MCF 10A (cell line): ENCODE measurements around the gene CCDC50. TPM values are rescaled to one million over a fixed set of nuclear protein-coding genes. Genes with fewer than 3 reads are reported as not detected.
A peak's percentile ranks its signal among the peaks of the same experiment; 100 is the strongest.

Source experiments
- BruUV-seq: library from RNA; stranded (reverse); fragments of 400-500 nt; replicated peaks from 2 replicates; lab custom pipeline; 2021; lab: Mats Ljungman, UMichigan
- CTCF ChIA-PET: fragments of 300-600 bp; sonication (Branson Sonifier 250); formaldehyde crosslinking; extraction: SDS; loops from one replicate; lab custom pipeline; 2021; ENCODE audit warnings: antibody characterized with exemption, inconsistent platforms; lab: Yijun Ruan, JAX
- POLR2A ChIA-PET: fragments of 300-600, 350-650 bp; sonication (Branson Sonifier 250); formaldehyde crosslinking; extraction: SDS; loops from one replicate; lab custom pipeline; 2020; ENCODE audit warnings: antibody characterized with exemption, inconsistent platforms; lab: Yijun Ruan, JAX
- DNase-seq: peaks from one replicate; pipeline ENCODE4 v3.0.0-alpha.2; 2018; ENCODE audit not compliant: unreplicated experiment
- H3K27ac Mint-ChIP-seq: one replicate; pipeline ENCODE4 v1.8.0; 2022; ENCODE audit warnings: mild to moderate bottlenecking, low read depth, mixed read lengths; ENCODE audit not compliant: unreplicated experiment
- H3K27me3 Mint-ChIP-seq: one replicate; pipeline ENCODE4 v1.8.0; 2022; ENCODE audit warnings: mixed read lengths; ENCODE audit not compliant: insufficient read depth, unreplicated experiment
- H3K36me3 Mint-ChIP-seq: one replicate; pipeline ENCODE4 v1.8.0; 2022; ENCODE audit warnings: mild to moderate bottlenecking, moderate library complexity, mixed read lengths; ENCODE audit not compliant: insufficient read depth, unreplicated experiment
- H3K4me1 Mint-ChIP-seq: one replicate; pipeline ENCODE4 v1.8.0; 2022; ENCODE audit warnings: mixed read lengths; ENCODE audit not compliant: insufficient read depth, unreplicated experiment
- H3K4me3 Mint-ChIP-seq: one replicate; pipeline ENCODE4 v1.8.0; 2022; ENCODE audit warnings: mild to moderate bottlenecking, moderate library complexity, mixed read lengths; ENCODE audit not compliant: unreplicated experiment
- H3K9me3 Mint-ChIP-seq: one replicate; pipeline ENCODE4 v1.8.0; 2022; ENCODE audit warnings: mixed read lengths; ENCODE audit not compliant: unreplicated experiment
- CTCF ChIP-seq: fragments of 200-600 bp; IDR thresholded peaks from one replicate; pipeline ENCODE4 v1.8.0; 2022; ENCODE audit warnings: antibody characterized with exemption, mild to moderate bottlenecking; ENCODE audit not compliant: unreplicated experiment
- intact Hi-C: fragments of 100-400 bp; cut with micrococcal nuclease; formaldehyde crosslinking; loops from 2 replicates; pipeline ENCODE4 v1.14.1; 2022
- total RNA-seq: library from RNA; stranded (reverse); gene quantifications from 2 replicates; pipeline ENCODE4 v1.2.3, GENCODE V29; 2022

The CCDC50 gene
- total RNA-seq, 1 experiment from 2014 or later = 115 TPM

GRCh38 chr3:191336833-191337232 lies 7.6 kb downstream of the CCDC50 start:
- H3K4me1 Mint-ChIP-seq = peaks cover 32% of the 10 kb centered on the region
- CTCF ChIA-PET = interaction anchor here (0.6 to 1.3 kb wide), 3 partner anchors 20 to 979 kb away, joined by 3 to 4 read pairs (median 3); no protein-coding TSS in a partner anchor
- H3K4me3 Mint-ChIP-seq = no peak overlapping the region
- intact Hi-C loops = no loop called here
- no peaks in the 10 kb centered on the region for H3K9me3 Mint-ChIP-seq
- POLR2A ChIA-PET = interaction anchor here (0.6 to 6.4 kb wide), 9 partner anchors 6 to 40 kb away, joined by 3 to 40 read pairs (median 4); partner anchors contain the start of genes CCDC50 and UTS2B
- no peak for DNase-seq
- BruUV-seq = no TSS peak
- H3K27me3 Mint-ChIP-seq = no peaks in the 10 kb centered on the region
- TF ChIP-seq CTCF = no peak
- peak overlapping the region; percentile 92 for H3K27ac Mint-ChIP-seq
- no peaks in the 10 kb centered on the region for H3K36me3 Mint-ChIP-seq

DNA sequence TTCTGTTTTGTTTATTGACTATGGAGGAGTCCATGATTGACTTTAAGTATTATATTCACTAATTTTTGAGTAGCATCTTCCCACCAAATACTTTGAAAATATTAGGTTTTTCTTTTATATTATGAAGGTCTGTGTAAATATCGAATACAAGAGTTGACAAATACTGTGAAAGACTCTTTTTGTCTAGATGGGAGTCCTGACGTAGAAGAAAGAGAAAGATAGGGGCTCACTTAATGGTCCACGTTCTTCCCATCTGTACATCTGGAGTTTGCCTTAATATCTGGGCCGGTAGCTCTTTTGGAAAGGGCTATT lies 8.9 kb downstream of the CCDC50 start:
- Mint-ChIP-seq H3K36me3 (no peaks in the 10 kb centered on the region), H3K27ac (peak overlapping the region; percentile 92), H3K4me3 (no peak overlapping the region), H3K27me3 (no peaks in the 10 kb centered on the region), H3K4me1 (peaks cover 35% of the 10 kb centered on the region), H3K9me3 (no peaks in the 10 kb centered on the region)
- CTCF ChIA-PET = interaction anchor here (0.6 to 1.5 kb wide), 7 partner anchors 20 to 1106 kb away, joined by 3 to 5 read pairs (median 3); no protein-coding TSS in a partner anchor
- intact Hi-C loops = no loop called here
- TF ChIP-seq CTCF = no peak
- no TSS peak for BruUV-seq
- DNase-seq = no peak
- POLR2A ChIA-PET = interaction anchor here (0.6 to 6.4 kb wide), 9 partner anchors 8 to 48 kb away, joined by 3 to 40 read pairs (median 4); partner anchors contain the start of genes CCDC50 and UTS2B

- Mint-ChIP-seq H3K4me3 (no peak overlapping the region), H3K4me1 (peaks cover 36% of the 10 kb centered on the region), H3K36me3 (no peaks in the 10 kb centered on the region), H3K27ac (peak overlapping the region; percentile 92), H3K27me3 (no peaks in the 10 kb centered on the region), H3K9me3 (no peaks in the 10 kb centered on the region)
- no peak for DNase-seq
- intact Hi-C loops = no loop called here
- TF ChIP-seq CTCF = no peak
- CTCF ChIA-PET = interaction anchor here (0.6 to 1.5 kb wide), 3 partner anchors 9 to 135 kb away, joined by 3 to 5 read pairs (median 3); no protein-coding TSS in a partner anchor
- no TSS peak for BruUV-seq
- POLR2A ChIA-PET = interaction anchor here (2.0 to 6.4 kb wide), 3 partner anchors 9 to 19 kb away, joined by 6 to 40 read pairs (median 11); partner anchors contain the start of genes CCDC50 and UTS2B
These were observed 10.2 kb downstream of the CCDC50 start for GRCh38 chr3:191339316-191339917.

- Mint-ChIP-seq H3K27ac (no peak overlapping the region), H3K27me3 (no peaks in the 10 kb centered on the region), H3K36me3 (no peaks in the 10 kb centered on the region), H3K4me1 (peaks cover 31% of the 10 kb centered on the region), H3K9me3 (no peaks in the 10 kb centered on the region), H3K4me3 (no peak overlapping the region)
- ChIA-PET POLR2A (interaction anchor here (2.0 to 6.4 kb wide), 2 partner anchors 10 to 15 kb away, joined by 11 to 40 read pairs; partner anchors contain the start of genes CCDC50 and UTS2B), CTCF (interaction anchor here (0.7 kb wide), 1 partner anchor 8 kb away, joined by 3 read pairs; no protein-coding TSS in a partner anchor)
- no peak for DNase-seq
- TF ChIP-seq CTCF = no peak
- BruUV-seq = no TSS peak
- intact Hi-C loops = no loop called here
These were observed 11.2 kb downstream of the CCDC50 start for GRCh38 chr3:191340351-191340750.
